GM21447 (cell line): ENCODE data around the gene CAB39L.
A peak's percentile ranks its signal among the peaks of the same experiment; 100 is the strongest.

ENCODE experiments used
- ATAC-seq: cut with Tn5 transposase; IDR thresholded peaks from one replicate; pipeline ENCODE4 v1.9.1; 2021; ENCODE audit not compliant: unreplicated experiment

Gene CAB39L

DNA sequence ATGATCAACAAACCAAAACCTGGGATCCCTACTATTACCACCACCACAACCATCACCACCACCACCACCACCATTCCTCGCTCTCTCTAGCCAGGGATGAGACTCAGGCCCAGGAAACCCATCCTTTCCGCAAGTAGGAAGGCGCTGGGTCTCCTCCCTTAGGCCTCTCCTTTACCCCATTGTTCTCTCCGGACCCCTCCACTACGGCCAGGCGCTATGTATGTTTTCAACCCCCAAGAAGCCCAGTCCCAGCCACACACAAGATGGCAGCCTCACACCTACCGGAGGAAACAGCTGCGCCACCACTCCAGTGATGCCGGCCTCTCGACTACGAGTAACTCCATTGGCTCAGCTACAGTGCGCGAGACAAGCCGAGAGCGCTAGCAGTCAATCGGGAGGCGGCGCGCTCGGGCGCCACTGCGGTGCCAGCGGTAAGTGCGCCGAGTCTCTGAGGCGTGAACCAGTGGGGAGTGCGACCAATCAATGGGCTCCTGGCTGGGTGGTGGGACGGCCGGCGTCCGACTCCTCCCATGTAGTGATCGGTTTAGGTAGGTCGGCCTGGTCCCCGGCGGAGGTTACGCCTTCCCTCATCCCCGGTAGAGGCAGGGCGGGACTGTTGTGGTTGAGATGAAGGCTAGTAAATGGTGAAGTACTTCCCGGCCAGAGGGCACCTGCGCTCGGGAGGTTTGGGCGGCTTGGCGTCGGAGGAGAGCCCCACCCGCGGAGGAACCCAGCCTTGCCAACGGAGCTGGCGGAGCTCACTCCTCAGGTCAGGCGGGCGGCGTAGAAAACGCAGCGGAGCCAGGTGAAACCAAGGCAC, at the start of gene CAB39L, which contains the start of gene SETDB2:
CAB39L (minus strand) TSS at position 361 of the 820 bp plus-strand sequence. CDS start 61,154 bp downstream, outside the sequence.
SETDB2 (plus strand) TSS at position 571 of the 820 bp plus-strand sequence. CDS start 7,620 bp downstream, outside the sequence.
- ATAC-seq, result peak; percentile 93

DNA sequence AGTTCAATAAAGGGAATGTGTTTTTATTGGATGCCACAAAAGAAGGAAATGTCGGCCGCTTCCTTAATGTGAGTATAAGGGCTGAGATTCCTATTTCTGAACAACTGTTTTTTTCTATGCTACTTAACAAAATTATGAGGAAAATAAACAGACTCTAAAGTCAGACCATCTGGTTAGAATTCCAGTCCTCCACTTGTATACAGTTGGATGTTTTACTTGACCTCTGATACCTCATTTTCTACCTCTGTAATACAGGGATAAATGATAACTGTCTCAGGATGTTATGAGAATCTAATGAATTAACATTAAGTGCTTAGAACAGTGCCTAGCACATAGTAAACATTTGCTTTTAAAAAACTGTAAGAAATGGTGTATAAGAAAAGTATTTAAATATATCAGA, 44.7 kb upstream of the CAB39L start:
- no peak for ATAC-seq

DNA sequence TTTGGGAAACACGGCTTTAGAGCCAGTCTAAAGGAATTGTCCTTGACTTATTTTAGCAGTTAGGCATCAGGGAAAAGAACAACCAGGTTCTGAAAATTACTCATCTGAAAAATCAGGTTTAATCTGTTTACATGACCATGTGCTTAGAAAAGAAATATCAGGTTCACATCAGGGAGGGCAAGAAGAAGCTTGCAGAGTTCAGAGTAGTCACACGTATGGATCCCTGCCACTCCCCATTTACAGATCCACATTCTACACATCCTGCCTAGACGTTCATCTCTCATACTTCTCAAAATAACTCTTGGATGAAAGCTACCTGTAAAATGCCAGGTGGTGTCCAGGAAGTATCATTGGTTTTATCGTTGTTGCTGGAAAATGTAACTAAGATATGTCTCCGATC, 37.9 kb upstream of the CAB39L start:
- ATAC-seq, result no peak

DNA sequence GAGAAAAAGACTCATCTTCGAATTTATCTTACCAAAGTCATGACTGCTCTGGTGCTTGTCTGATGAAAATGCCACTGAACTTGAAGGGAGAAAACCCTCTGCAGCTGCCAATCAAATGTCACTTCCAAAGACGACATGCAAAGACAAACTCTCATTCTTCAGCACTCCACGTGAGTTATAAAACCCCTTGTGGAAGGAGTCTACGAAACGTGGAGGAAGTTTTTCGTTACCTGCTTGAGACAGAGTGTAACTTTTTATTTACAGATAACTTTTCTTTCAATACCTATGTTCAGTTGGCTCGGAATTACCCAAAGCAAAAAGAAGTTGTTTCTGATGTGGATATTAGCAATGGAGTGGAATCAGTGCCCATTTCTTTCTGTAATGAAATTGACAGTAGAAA, 32.7 kb upstream of the CAB39L start:
- no peak for ATAC-seq

DNA sequence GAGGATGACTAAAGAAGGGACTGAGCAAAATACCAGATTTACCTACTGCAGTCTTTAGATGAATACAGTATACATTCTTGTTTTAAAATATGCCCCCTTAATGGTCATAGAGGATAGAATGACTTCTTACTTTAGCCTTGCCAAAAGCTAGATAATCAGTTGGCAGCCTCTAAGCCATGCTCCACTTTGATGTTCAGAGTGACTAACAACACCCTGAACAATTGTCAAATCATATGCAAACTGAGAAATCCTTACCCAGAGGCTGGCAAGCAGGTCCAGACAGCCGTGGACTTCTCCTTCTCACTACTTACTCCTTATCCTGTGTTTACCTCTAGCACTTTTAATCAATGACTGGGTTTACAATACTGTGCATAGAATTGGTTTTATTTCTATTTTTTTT, 28.3 kb upstream of the CAB39L start:
- ATAC-seq, result no peak

DNA sequence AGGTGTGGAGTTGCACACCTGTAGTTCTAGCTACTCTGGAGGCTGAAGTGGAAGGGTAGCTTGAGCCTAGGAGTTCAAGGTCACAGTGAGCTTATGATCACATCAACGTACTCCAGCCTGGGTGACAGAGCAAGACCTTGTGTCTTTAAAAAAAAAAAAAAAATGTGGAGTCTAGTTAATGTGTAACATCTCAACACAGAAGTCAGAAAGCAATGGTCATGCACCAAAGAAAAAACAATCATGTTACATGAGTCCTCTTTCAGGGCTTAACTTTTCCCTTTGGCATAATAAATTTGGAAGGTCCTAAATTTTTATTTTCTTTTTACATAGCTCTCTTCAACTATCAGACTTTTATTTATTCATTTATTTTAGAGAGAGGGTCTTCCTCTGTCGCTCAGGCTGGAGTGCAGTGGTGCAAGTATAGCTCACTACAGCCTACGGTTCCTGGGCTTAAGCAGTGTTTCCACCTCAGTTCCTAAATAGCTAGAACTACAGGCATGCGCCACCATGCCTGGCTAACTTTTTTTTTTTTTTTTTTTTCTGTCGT, 22.5 kb upstream of the CAB39L start:
- ATAC-seq, result no peak

DNA sequence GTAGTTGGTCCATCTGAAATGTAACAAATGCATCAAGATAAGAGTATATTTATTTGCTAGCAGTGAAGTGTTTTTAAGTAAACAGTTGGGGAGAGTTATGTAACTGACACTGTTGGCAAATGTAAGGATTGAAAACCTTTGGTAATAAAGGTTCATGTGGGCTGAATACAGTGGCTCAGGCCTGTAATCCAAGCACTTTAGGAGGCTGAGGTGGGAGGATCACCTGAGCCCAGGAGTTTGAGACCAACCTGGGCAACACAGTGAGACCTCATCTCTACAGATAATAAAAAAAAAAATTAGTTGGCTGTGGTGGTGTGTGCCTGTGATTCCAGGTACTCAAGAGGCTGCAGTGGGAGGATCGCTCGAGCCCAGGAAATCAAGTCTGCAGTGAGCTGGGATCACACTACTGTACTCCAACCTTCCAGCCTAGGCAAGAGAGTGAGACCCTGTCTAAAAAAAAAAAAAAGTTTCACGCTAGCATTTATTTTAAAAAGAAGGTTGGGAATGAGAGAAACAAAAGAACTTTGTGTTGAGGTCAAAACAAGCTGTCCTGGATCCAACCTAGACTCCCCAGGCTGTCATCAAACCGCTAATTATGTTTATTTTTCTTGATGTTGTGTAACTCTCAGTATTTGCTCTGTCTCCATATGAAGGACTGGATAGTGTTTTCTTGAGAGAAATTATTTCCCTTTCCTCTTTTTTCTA, 20.9 kb upstream of the CAB39L start:
- no peak for ATAC-seq

DNA sequence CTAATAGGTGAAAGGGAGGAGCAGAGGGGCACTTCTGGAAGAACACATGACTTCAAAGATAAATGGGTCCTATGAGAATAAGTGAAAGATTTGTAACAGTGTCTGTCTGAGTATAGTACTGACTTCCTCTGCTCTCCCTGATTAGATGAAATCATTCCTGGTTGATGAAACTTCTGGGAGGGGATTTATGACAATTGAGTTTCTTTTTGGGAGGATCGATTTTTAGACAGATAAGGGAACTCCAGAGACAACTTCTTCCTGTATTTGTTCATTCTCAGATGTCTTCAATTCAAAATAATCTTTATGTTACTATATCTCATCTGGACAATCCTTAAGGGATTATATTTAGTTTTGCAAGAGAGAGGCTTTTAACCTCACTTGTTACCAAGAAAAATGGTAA, 20.2 kb upstream of the CAB39L start:
- ATAC-seq, result no peak

DNA sequence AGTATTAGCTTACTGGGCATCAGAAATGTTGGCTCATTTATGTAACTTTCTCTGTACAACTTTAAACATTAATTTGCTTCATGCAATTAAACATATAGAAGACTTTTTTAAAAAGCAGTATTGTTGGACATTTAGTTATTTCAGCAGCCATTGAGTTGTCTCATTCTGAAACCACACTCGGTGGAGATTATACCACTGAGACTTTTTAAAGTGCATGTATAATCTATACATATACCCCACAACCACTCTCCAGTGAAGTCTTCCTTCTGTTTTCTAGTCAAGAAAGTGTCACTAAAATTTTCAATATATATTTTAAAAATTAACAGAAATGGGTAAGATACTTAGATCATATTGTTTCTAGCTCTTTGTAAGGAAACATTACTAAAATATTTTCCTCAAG, 15.7 kb upstream of the CAB39L start:
- ATAC-seq, result peak; percentile 48

DNA sequence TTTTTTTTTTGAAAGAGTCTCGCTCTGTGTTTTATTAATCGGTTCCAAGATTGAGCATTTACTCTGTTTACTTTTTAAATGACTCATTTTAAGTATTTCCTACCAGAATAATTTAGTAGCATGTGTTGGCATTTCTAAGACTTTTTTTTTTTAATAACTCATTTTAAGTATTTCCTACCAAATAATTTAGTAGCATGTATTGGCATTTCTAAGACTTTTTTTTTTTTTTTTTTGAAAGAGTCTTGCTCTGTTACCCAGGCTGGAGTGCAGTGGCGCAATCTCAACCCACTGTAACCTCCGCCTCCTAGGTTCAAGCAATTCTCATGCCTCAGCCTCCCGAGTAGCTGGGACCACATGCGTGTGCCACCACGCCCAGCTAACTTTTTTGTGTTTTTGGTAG, 13.4 kb upstream of the CAB39L start:
- ATAC-seq, result no peak

DNA sequence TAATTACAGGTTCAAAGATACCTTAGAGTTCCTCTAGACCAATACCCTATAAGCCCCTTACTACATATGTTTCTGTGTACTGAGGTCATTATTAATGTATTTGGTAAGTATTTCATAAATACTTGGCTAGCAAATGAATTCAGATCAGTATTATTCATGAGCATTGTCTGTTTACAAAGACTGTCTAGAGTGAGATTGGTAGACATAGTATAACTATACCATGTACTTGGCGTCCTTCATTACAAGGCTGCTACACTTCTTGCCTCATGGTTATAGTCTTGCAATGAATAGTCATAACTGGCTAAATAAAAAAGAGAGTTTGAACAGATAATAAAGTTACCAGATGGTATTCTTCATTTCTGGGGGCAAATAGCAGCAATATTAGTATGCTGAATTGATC, 12.3 kb upstream of the CAB39L start:
- ATAC-seq, result no peak

DNA sequence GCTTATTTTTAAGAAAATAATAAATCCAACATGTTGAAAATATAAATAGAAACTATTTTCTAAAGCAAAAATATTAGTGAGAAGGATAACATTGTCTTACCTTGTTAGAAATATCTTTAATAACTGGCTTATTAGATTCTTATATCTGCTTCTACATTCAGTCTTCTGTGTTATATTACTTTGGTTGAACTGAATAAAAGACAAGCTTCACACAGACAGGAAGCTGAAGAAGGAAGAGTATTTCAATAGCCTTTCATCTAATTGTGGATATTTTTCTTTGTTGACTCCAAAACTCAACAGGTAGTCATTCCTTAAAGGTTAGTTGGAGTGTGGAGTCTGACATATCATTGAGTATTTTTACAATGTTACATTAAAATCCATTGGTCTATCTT, 11.1 kb upstream of the CAB39L start:
- ATAC-seq, result no peak

DNA sequence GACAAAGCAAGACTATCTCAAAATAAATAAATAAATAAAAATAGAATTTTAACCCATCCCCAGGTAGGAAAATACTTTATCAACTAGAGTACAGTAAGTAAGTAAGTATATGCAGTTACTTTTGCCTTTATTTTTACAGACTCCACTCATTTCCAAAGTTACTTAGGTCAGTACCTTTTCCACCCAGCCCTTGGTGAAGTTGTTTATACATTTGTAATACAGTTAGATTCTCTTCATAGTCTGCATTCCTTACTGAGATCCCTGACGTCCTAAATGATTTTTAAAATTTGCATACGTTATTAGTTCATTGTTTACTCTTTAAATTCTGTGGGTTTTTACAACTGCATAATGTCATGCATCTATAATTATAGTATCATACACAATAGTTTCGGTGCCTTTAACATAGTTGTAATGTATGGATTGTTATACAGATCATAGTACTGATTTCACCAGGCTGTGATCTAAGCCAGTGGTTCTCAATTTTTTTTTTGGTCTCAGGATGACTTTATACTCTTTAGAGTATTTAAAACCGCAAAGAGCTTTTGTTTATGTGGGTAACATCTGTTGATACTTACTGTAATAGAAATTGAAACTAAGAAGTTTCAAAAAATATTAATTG, 10.6 kb upstream of the CAB39L start:
- peak; percentile 92 for ATAC-seq

DNA sequence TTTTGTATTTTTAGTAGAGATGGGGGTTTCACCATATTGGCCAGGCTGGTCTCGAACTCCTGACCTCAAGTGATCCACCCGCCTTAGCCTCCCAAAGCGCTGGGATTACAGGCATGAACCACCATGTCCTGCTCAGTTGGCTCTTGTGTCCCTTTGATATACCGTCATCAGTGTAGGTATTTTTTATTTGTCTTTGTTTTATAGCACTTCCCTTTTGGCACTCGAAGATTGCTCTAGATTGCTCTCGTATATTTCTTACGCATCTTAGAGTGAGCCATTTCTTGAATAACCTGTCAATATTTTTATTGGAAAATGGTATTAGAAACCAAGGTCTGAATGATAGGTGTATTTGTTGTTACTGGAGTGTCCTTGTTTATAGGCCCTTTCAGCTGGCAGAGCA, 9.6 kb upstream of the CAB39L start:
- no peak for ATAC-seq

DNA sequence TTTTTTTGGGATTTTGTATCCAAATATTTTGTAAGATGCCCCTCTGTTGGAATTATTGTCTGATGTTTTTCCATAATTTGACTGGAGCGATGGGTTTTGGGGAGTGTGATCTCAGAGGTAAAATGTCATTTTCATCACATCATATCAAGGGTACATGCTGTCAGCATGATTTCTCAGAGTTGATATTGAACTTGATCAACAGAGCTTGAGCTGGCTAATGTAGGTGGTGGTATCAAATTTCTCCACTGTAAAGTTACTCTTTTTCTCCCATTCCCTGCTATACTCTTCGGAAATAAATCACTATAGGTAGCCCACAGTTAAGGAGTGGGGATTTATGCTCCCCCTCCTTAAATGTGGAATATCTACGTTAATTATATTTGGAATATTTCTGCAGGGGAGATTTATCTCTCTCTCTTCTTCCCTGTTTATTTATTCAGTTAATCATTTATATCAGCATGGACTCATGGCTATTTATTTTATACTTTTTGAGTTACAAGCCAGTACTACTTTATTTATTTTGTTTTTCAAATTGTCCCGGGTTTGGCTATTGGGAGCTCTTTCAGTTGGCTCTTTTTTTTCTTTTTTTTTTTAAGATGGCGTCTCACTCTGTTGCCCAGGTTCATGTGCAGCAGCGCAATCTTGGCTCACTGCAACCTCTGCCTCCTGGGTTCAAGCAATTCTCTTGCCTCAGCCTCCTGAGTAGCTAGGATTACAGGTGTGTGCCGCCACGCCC, 9.0 kb upstream of the CAB39L start:
- no peak for ATAC-seq

DNA sequence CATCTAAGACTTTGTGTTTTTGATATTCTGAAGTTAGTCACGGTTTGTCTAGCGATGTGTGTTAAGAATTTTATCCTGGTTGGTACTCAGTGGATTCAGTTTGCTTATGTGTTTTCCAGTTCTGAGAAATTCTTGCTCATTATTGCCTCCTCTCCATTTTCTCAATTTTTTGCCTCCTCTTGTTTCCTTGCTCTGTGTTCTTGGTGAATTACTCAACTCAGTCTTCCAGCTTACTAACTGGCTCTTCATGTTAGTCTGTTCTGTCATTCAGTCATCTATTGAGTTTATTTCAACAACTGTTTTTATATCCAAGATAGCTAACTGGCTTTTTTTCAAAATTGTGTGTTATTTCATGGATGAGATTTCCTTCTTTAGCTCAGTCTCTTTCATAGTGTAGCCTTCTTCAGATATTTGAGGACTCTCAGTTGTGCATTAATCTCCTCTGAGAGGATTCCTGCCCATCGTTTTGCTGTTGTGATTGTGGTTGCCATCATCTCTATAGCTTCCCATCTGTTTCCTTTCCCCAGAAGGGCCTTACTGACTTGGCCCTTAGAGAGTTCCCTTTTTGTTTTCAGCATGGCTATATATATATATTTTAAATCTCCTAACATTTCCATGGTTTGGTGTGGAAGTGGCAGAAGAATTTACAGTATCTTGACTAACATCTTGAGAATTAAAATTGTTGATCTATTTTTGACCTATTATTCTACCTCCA, 6.4 kb upstream of the CAB39L start:
- ATAC-seq, result no peak

DNA sequence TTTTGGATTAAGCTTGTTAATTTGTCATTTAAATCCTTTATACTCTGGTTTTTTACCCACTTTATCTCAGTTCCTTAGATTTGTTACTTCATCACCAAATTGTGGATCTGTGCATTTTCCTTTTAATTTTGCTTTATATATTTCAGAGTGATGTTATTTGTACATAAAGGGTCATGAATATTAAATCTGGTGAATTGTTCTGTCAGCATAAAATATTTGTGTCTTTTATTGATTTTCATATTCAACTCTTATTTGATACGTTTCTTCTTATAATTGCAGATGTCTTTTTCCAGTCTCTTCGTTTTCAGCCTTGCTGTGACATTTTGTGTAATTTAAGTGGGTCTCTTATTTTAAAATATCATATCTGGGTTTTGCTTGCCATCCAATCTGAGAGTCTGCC, 4.9 kb upstream of the CAB39L start:
- ATAC-seq, result no peak

DNA sequence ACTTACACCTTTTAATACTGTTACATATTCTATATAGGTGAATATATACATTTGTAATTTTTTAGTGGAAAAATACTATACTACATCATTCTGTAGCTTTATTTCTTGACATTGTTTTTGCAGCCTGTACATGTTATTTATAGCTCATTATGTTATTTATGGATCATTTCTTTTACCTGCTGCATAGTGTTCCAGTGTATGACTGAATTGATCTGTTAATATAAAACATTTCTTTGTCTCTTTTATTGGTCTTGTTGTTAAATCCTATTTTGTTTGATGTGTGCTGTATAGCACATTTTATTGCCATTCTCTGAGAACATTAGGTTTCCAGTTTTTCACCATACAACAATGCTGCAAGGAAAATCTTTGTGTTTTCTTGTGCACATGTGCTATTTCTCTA, 2.6 kb upstream of the CAB39L start:
- no peak for ATAC-seq

DNA sequence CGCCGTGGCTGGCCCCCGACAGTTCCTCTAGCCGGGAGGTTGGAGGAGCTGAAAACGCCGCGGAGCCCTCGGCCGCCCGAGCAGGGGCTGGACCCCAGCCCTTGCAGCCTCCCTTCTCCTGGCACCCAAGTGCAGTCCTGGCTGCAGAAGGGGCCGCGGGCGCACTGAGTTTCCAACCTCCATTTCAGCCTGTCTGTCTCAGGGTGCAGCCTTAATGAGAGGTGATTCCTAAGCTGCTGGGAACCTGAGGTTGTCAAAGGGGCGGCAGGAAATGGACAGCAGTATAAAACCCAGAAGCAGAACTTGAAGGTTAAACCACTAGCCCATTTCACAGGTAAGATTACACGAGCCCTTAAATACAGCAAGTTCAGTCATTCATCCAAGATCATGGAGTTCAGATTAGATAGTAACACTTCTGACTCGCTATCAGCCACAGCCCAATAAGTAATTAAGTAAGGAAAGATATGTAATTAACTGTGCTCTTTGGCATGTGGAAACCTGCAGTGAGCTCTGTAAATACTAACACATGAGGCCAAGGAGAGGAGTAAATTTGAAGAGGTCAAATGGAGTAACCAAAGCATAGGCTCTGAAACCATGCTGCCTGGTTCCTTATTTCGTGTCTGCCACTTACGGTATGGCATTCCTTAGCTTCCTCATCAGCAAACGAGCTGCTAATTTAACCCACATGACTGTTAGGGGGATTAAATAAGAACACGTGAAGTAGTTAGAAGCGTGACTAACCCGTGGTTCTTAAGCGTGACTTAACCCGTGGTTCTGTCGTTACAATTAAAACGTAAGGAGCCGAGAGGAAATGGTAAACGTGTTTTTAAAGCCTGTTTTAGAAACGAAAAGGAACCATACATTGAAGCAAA, 896 bp upstream of the CAB39L start:
- ATAC-seq, result peak; percentile 15
